WTC11 (cell line): ENCODE data around the gene TMEM31. TPM values are rescaled to one million over a fixed set of nuclear protein-coding genes. Genes with fewer than 3 reads are reported as not detected.

Experiments
- ATAC-seq: fragments of 200-7000 bp; cut with Tn5 transposase; 2 replicates; pipeline ENCODE4 v1.10.0; 2021; ENCODE audit warnings: mild to moderate bottlenecking, moderate library complexity
- CTCF ChIA-PET: fragments of 300-600 bp; sonication (Branson Sonifier 250); formaldehyde crosslinking; loops from one replicate; lab custom pipeline; 2021; ENCODE audit warnings: antibody characterized with exemption; lab: Charles Lee
- POLR2A ChIA-PET: fragments of 350-600 bp; sonication (Branson Sonifier 250); formaldehyde crosslinking; loops from one replicate; lab custom pipeline; 2021; ENCODE audit warnings: antibody characterized with exemption; lab: Charles Lee
- DNase-seq: peaks from one replicate; pipeline ENCODE4 v3.0.0; 2021; ENCODE audit warnings: low spot score
- H3K27ac Mint-ChIP-seq: 2 replicates; pipeline ENCODE4 v1.8.0; 2021; ENCODE audit warnings: mixed read lengths
- H3K27me3 Mint-ChIP-seq: 2 replicates; pipeline ENCODE4 v1.8.0; 2021; ENCODE audit warnings: low read depth, mild to moderate bottlenecking, moderate library complexity, mixed read lengths
- H3K36me3 Mint-ChIP-seq: 2 replicates; pipeline ENCODE4 v1.8.0; 2021; ENCODE audit warnings: mixed read lengths
- H3K4me1 Mint-ChIP-seq: 2 replicates; pipeline ENCODE4 v1.8.0; 2022; ENCODE audit warnings: mixed read lengths
- H3K4me3 Mint-ChIP-seq: 2 replicates; pipeline ENCODE4 v1.8.0; 2021; ENCODE audit warnings: mild to moderate bottlenecking, moderate library complexity, mixed read lengths
- H3K9me3 Mint-ChIP-seq: 2 replicates; pipeline ENCODE4 v1.8.0; 2021; ENCODE audit warnings: mixed read lengths
- CBFB ChIP-seq: sonication (generic); formaldehyde crosslinking; IDR thresholded peaks from 2 replicates; pipeline ENCODE4 v1.8.1; 2022; ENCODE audit warnings: mild to moderate bottlenecking, low read depth, missing genetic modification reagents
- FOXJ3 ChIP-seq: sonication (generic); formaldehyde crosslinking; IDR thresholded peaks from 2 replicates; pipeline ENCODE4 v1.9.0; 2021; ENCODE audit warnings: missing genetic modification reagents, mild to moderate bottlenecking, borderline replicate concordance
- GABPB1 ChIP-seq: sonication (generic); formaldehyde crosslinking; IDR thresholded peaks from 2 replicates; pipeline ENCODE4 v1.8.1; 2023; ENCODE audit warnings: mild to moderate bottlenecking, missing genetic modification reagents
- NFE2L1 ChIP-seq: sonication (generic); formaldehyde crosslinking; IDR thresholded peaks from 2 replicates; pipeline ENCODE4 v1.8.1; 2023; ENCODE audit warnings: missing genetic modification reagents
- SOX15 ChIP-seq: fragments of 250-450 bp; sonication (Bioruptor Pico); IDR thresholded peaks from 2 replicates; pipeline ENCODE4 v1.9.0; 2021; ENCODE audit warnings: mild to moderate bottlenecking
- SP1 ChIP-seq: sonication (generic); formaldehyde crosslinking; conservative IDR thresholded peaks from 2 replicates; pipeline ENCODE4 v1.8.1; 2022; ENCODE audit warnings: missing genetic modification reagents
- TEAD1 ChIP-seq: sonication (generic); formaldehyde crosslinking; IDR thresholded peaks from 2 replicates; pipeline ENCODE4 v1.8.0; 2022; ENCODE audit warnings: mild to moderate bottlenecking, missing genetic modification reagents
- ZNF232 ChIP-seq: sonication (generic); formaldehyde crosslinking; IDR thresholded peaks from 2 replicates; pipeline ENCODE4 v1.8.0; 2022; ENCODE audit warnings: mild to moderate bottlenecking, missing genetic modification reagents
- ZNF423 ChIP-seq: fragments of 250-450 bp; sonication (Bioruptor Pico); IDR thresholded peaks from 2 replicates; pipeline ENCODE4 v2.1.2; 2022; ENCODE audit warnings: mild to moderate bottlenecking, moderate library complexity
- total RNA-seq: library from RNA; stranded (reverse); gene quantifications from 3 replicates; pipeline ENCODE4 v1.2.3, GENCODE V29; 2021
- TF ChIP-seq, protein P1 (sequence below): sonication (generic); formaldehyde crosslinking; IDR thresholded peaks from 2 replicates; pipeline ENCODE4 v1.8.1; 2022; ENCODE audit warnings: missing genetic modification reagents, borderline replicate concordance
- TF ChIP-seq, protein P2 (sequence below): sonication (generic); formaldehyde crosslinking; IDR thresholded peaks from 2 replicates; pipeline ENCODE4 v1.8.0; 2022; ENCODE audit warnings: missing genetic modification reagents
- TF ChIP-seq, protein P3 (sequence below): sonication (generic); formaldehyde crosslinking; IDR thresholded peaks from 2 replicates; pipeline ENCODE4 v1.8.1; 2023; ENCODE audit warnings: mild to moderate bottlenecking, moderate library complexity, missing genetic modification reagents
- TF ChIP-seq, protein P4 (sequence below): sonication (generic); formaldehyde crosslinking; IDR thresholded peaks from 2 replicates; pipeline ENCODE4 v1.8.1; 2022; ENCODE audit warnings: low read depth, missing genetic modification reagents, borderline replicate concordance
- TF ChIP-seq, protein P5 (sequence below): sonication (generic); formaldehyde crosslinking; IDR thresholded peaks from 2 replicates; pipeline ENCODE4 v1.8.1; 2023; ENCODE audit warnings: mild to moderate bottlenecking, missing genetic modification reagents, moderate library complexity

TMEM31 gene
- total RNA-seq, 1 experiment from 2014 or later = 0.24 TPM

DNA sequence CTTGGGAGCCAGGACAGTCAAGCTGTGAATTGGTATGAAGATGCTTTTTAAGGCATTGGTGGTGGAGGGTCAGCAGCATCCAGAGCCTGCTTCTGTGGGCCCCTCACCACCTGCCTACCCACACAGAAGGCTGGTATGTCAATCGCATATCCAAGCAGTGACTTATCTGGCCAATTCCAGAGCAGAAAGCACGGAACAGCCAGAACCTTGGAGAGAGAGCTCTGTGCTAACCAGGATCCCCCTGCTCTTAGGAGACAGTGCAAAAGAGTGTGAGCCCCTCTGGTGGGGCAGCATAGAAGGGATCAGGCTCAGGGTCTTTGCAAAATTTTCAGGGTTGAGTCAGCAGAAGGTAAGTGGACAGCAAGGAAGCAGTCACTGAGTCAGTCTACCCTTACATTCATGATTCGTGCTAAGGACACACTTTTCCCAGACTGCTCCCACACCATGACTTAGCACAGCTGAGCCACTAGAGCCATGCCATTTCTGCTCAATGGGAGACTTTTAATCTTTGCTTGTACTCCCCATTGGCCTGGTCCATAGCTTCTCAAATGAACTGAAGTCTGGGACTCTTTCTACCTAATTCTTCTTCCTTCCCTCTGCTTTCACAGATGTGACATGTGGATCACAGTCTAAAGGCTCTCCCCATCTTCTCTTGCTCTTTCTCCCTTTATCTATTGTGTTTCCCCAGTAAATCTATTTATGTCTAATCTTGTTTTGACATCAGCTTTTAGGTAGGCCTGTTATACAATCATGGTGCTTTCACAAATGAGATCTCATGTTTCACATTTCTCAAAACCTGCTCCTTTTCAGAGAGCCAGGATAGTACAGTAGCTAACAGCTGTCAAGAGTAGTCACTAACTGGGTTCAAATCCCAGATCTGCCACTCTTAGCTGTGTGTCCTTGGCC, 44.3 kb upstream of the TMEM31 start (continued):
- TF ChIP-seq, protein P1, sequence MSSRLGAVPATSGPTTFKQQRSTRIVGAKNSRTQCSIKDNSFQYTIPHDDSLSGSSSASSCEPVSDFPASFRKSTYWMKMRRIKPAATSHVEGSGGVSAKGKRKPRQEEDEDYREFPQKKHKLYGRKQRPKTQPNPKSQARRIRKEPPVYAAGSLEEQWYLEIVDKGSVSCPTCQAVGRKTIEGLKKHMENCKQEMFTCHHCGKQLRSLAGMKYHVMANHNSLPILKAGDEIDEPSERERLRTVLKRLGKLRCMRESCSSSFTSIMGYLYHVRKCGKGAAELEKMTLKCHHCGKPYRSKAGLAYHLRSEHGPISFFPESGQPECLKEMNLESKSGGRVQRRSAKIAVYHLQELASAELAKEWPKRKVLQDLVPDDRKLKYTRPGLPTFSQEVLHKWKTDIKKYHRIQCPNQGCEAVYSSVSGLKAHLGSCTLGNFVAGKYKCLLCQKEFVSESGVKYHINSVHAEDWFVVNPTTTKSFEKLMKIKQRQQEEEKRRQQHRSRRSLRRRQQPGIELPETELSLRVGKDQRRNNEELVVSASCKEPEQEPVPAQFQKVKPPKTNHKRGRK (CRISPR knock-in tag) = no peak

DNA sequence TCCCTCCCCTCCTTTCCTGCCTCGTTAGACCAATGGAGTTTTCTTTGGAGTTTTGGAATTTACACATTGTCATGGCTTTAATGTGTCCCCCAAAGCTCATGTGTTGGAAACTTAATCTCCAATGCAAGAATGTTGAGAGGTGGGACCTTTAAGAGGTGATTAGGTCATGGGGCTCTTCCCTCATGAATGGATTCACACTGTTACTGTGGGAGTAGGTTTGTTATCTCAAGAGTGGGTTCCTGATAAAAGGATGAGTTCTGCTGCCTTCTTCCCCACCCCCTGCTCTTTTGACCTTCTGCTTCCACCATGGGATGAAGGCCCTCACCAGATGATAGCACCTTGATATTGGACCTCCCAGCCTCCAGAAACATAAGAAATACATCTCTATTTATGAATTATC, 41.0 kb upstream of the TMEM31 start:
- ChIA-PET CTCF (no interaction called here), POLR2A (no interaction called here)
- no peak overlapping the region for H3K27ac Mint-ChIP-seq
- peaks cover 2% of the 10 kb centered on the region; the same call in 1 of the 2 replicates for H3K4me1 Mint-ChIP-seq
- no peak overlapping the region for H3K4me3 Mint-ChIP-seq
- no peaks in the 10 kb centered on the region for H3K36me3 Mint-ChIP-seq
- DNase-seq (no peak), ATAC-seq (no peak)
- peaks cover 4% of the 10 kb centered on the region; the same call in 1 of the 2 replicates for H3K27me3 Mint-ChIP-seq
- no peaks in the 10 kb centered on the region for H3K9me3 Mint-ChIP-seq
- TF ChIP-seq GABPB1 (CRISPR knock-in tag) (no peak), CBFB (CRISPR knock-in tag) (no peak), ZNF423 (CRISPR knock-in tag) (no peak), TEAD1 (no peak), FOXJ3 (CRISPR knock-in tag) (no peak), NFE2L1 (CRISPR knock-in tag) (no peak), ZNF232 (no peak), SOX15 (CRISPR knock-in tag) (no peak), SP1 (no peak)
- TF ChIP-seq, protein P2, sequence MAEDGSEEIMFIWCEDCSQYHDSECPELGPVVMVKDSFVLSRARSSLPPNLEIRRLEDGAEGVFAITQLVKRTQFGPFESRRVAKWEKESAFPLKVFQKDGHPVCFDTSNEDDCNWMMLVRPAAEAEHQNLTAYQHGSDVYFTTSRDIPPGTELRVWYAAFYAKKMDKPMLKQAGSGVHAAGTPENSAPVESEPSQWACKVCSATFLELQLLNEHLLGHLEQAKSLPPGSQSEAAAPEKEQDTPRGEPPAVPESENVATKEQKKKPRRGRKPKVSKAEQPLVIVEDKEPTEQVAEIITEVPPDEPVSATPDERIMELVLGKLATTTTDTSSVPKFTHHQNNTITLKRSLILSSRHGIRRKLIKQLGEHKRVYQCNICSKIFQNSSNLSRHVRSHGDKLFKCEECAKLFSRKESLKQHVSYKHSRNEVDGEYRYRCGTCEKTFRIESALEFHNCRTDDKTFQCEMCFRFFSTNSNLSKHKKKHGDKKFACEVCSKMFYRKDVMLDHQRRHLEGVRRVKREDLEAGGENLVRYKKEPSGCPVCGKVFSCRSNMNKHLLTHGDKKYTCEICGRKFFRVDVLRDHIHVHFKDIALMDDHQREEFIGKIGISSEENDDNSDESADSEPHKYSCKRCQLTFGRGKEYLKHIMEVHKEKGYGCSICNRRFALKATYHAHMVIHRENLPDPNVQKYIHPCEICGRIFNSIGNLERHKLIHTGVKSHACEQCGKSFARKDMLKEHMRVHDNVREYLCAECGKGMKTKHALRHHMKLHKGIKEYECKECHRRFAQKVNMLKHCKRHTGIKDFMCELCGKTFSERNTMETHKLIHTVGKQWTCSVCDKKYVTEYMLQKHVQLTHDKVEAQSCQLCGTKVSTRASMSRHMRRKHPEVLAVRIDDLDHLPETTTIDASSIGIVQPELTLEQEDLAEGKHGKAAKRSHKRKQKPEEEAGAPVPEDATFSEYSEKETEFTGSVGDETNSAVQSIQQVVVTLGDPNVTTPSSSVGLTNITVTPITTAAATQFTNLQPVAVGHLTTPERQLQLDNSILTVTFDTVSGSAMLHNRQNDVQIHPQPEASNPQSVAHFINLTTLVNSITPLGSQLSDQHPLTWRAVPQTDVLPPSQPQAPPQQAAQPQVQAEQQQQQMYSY = no peak
- TF ChIP-seq, protein P3, sequence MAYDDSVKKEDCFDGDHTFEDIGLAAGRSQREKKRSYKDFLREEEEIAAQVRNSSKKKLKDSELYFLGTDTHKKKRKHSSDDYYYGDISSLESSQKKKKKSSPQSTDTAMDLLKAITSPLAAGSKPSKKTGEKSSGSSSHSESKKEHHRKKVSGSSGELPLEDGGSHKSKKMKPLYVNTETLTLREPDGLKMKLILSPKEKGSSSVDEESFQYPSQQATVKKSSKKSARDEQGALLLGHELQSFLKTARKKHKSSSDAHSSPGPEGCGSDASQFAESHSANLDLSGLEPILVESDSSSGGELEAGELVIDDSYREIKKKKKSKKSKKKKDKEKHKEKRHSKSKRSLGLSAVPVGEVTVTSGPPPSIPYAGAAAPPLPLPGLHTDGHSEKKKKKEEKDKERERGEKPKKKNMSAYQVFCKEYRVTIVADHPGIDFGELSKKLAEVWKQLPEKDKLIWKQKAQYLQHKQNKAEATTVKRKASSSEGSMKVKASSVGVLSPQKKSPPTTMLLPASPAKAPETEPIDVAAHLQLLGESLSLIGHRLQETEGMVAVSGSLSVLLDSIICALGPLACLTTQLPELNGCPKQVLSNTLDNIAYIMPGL (CRISPR knock-in tag) = no peak
- TF ChIP-seq, protein P4, sequence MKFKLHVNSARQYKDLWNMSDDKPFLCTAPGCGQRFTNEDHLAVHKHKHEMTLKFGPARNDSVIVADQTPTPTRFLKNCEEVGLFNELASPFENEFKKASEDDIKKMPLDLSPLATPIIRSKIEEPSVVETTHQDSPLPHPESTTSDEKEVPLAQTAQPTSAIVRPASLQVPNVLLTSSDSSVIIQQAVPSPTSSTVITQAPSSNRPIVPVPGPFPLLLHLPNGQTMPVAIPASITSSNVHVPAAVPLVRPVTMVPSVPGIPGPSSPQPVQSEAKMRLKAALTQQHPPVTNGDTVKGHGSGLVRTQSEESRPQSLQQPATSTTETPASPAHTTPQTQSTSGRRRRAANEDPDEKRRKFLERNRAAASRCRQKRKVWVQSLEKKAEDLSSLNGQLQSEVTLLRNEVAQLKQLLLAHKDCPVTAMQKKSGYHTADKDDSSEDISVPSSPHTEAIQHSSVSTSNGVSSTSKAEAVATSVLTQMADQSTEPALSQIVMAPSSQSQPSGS = no peak
- TF ChIP-seq, protein P5, sequence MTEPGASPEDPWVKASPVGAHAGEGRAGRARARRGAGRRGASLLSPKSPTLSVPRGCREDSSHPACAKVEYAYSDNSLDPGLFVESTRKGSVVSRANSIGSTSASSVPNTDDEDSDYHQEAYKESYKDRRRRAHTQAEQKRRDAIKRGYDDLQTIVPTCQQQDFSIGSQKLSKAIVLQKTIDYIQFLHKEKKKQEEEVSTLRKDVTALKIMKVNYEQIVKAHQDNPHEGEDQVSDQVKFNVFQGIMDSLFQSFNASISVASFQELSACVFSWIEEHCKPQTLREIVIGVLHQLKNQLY (CRISPR knock-in tag) = no peak
